Hematopoietic multipotent progenitor cell treated with erythropoietin and hydrocortisone succinate and interleukin-3 and kit ligand, for 4 days (in vitro differentiated cells): Measurements from ENCODE around the gene ZFAND3.
A peak's percentile ranks its signal among the peaks of the same experiment; 100 is the strongest.
"Not testable (repeated sequence)": the region's sequence is repeated elsewhere in the genome, so short reads cannot be mapped to it uniquely, and the experiment has no call there.

Experiments used
- DNase-seq: peaks from one replicate; pipeline ENCODE4 v3.0.0-alpha.2; 2015

The ZFAND3 gene

GRCh38 chr6:37940074-37940847, 120.7 kb downstream of the ZFAND3 start:
- peak; percentile 67 for DNase-seq

DNA sequence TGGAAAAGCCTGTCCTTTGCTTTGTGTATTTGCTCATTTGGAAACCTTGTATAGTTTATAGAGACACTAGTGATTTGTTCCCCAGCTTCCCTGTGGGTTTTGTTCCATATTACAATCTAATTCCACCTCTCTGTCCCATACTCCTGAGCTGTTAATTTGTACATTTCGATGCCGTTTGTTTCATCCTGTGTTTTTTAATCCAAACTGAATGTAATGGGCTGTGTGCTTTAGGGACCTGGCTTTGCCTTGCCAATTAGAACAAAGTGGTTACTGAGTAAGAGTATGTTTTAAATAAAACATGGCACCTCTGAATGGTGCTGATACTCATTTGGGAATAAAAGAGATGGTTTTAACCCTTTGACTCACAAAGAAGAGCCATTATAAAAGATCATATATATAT, 122.3 kb downstream of the ZFAND3 start:
- DNase-seq = no peak

- DNase-seq = no peak
Measured at GRCh38 chr6:37942606-37943376, 123.3 kb downstream of the ZFAND3 start.

DNA sequence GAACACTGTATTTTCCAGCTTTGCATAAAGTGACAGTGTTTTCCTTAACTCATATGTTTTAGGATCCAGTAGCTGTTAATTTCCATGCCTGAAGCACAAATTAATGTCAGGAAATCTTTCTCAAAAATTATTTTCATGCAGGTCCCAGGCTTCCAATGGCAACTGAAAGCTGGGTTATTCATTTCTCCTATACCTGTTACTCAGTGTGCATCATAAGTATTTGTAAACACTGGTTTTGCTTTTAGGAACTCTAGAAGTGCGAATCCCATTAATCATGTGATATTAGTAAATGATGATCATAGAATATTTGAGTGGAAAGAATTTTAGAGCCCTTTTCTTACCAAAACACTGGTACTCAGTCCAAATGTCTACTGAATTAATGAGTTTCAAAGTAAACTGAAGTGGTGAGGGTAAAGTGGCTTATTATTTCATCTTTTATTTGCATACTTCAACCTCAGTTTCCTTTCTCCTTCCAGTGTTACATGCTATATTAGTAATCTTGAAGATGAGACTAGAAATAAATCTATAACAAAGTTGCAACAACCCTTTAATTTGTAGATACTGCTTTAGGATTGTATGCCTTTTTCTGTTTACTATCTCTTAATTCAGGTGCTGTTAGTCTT, 124.0 kb downstream of the ZFAND3 start:
- no peak for DNase-seq

GRCh38 chr6:37946057-37946456, 126.5 kb downstream of the ZFAND3 start:
- no peak for DNase-seq

DNA sequence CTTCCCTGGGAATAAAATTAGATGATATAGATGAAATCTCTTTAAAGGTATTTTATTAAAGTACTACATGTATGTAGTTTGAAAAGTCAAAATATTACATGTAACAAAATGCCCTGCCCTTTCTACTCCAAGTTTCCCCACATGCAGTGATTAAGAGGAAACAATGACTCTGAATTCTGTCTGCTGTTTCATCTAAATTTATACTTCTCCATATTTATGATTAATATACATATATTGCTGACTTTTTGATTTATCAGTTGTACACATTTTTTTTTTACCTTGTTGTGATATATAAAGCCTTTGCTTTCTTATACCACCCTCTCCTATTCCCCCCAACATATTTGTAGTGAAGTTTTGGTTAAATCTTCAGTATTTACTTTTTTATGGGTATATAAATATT, 127.9 kb downstream of the ZFAND3 start:
- no peak for DNase-seq

DNA sequence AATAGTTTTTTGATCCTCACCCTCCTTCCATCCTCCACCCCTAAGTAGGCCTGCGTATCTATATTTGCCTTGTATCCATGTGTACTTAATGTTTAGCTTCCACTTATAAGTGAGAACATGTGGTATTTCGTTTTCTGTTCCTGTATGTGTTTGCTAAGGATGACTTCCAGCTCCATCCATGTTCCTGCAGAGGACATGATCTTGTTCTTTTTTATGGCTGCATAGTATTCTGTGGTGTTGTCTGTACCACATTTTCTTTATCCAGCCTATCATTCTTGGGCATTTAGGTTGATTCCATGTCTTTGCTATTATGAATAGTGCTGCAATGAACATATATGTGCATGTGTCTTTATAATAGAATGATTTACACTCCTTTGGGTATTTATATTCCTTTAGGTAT, 129.1 kb downstream of the ZFAND3 start:
- not testable (repeated sequence) for DNase-seq

DNA sequence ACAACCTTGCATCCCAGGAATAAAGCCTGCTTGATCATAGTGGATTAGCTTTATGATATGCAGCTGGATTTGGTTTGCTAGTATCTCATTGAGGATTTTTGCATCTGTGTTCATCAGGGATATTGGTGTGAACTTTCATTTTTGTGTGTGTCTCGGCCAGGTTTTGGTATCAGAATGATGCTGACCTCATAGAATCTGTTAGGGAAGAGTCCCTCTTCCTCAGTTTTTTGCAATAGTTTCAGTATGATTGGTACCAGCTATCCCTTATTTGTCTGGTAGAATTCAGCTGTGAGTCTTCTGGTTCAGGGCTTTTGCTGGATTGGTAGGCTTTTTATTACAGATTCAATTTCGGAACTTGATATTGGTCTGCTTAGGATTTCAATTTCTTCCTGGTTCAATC, 132.5 kb downstream of the ZFAND3 start:
- DNase-seq = no peak

GRCh38 chr6:37954791-37955190, 135.3 kb downstream of the ZFAND3 start:
- no peak for DNase-seq

GRCh38 chr6:37956711-37957275, 137.3 kb downstream of the ZFAND3 start:
- no peak for DNase-seq

GRCh38 chr6:37959061-37959460, 139.5 kb downstream of the ZFAND3 start:
- DNase-seq = no peak

DNA sequence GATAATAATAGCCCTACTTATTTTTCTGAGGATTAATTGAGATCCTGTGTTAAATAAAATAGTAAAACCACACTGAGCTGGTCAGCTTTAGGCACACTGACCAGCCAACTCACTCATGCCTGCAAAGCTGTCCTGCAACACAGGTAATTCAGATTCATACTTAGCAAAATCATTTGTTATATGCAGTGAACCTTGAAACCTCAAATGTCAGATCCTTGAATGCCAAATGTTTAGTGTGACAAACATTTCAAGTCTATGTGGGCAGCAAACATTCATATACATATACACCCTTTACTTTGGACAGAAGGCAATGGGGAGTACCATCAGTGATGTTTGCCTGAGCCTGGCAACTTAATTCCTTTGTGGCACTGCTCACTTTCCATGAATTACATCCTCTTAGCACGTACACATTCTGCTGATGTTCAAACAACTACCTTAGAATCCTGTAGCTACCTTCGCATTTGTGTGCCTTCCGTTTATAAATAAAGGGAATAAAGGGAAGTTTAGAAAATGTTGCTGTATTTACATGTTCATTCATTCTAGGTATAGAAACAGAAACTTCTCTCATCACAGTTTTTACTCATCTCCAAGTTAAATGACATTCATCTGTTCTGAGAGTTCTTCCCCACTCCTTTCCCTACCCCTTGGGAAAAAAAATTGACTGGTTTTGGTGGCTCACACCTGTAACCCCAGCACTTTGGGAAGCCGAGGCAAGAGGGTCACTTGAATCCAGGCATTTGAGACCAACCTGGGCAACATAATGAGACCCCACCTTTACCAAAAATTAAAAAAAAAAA, 140.8 kb downstream of the ZFAND3 start:
- no peak for DNase-seq

GRCh38 chr6:37962481-37963080, 143.1 kb downstream of the ZFAND3 start:
- not testable (repeated sequence) for DNase-seq

DNA sequence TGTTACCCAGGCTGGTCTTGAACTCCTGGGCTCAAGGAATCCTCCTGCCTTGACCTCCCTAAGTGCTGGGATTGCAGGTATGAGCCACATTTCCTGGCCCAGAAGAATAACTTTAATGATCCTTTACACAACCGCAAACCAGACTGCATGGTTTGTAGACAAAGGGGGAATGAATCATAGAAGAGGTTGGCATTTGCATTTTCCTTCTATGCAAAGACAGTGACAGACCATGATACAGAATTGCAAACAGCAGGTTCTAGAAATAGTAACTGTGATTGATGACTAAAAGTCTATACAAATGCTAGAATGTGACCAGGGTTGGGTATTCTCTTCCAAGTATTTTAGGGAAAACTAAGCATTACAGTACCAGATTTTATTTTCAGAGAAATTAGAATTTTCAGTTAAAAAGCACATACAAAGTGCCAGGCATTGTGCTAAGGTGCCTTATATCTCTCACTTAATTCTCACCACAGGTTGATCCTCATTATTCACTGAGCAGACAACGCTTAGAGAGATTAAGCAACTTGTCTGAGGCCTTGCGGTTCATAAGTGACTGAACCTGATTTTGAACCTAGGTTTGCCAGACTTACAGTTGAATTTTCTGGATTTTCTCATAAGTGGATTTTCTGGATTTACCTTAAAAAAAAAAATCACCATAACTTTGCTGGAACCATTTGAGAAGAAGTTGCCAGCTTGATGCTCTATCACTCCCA, 146.6 kb downstream of the ZFAND3 start:
- DNase-seq = no peak

- DNase-seq = no peak
Measured at GRCh38 chr6:37966801-37967200, 147.3 kb downstream of the ZFAND3 start.

DNA sequence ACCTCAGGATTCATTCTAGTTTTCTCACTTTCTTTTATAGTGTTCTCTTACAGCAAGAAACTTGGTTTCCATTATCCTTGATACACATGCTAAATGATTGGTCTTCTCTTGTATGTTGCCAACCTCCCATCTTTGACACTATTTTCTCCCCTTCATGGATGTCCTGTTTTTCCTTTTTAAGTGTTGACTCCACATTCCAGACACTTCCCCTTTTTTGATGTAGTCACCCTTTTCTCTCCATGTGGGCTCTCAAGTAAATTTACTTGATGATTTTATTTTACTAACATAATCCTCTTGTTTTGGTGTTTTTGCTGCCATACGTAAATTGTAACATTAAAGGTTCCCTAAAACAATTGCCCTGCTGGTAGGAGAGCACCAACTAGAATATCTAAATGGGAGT, 148.1 kb downstream of the ZFAND3 start:
- DNase-seq = no peak

DNA sequence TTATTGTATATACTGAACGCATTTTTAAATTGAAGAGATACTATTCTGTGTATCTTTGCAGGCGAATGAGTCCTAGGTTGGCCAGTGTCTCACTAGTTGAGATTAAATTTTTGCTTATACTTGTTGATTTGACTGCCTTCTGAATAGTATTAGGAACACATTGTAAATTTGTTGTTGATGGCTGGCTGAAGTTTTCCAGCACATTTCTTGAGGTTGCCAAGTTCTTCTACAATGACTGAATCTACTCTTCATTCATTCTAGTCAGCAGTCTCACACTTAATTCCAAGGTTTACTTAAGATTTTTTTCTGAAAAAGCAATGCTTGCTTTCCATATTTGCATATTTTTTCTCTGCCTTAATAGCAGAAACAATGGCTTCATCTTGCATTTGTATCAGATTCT, 151.7 kb downstream of the ZFAND3 start:
- no peak for DNase-seq

- no peak for DNase-seq
Measured at GRCh38 chr6:37971711-37972390, 152.3 kb downstream of the ZFAND3 start.

GRCh38 chr6:37972994-37973757, 153.6 kb downstream of the ZFAND3 start:
- DNase-seq = no peak

- DNase-seq = no peak
Measured at GRCh38 chr6:37974381-37974780, 154.9 kb downstream of the ZFAND3 start.
